Panc1 (cell line): ENCODE data around the gene SH3BP5L.

Experiments
- SIN3A ChIP-seq: IDR thresholded peaks from 2 replicates; pipeline ENCODE4 v1.6.1; 2012; ENCODE audit warnings: low read depth, mild to moderate bottlenecking, low read length, moderate library complexity, borderline replicate concordance; ENCODE audit not compliant: insufficient read depth
- TF ChIP-seq, protein P1 (sequence below): fragments of 450-650 bp; IDR thresholded peaks from 2 replicates; pipeline ENCODE4 v1.5.1; 2017; ENCODE audit warnings: mild to moderate bottlenecking
- TF ChIP-seq, protein P2 (sequence below), 2 experiments: IDR thresholded peaks; 2 replicates each; pipeline ENCODE4 v1.6.1; 2011 to 2012; ENCODE audit warnings: low read depth in 2 of 2, control low read depth in 1 of 2, low read length in 1 of 2, mild to moderate bottlenecking in 1 of 2, moderate library complexity in 1 of 2; ENCODE audit not compliant: insufficient read depth in 1 of 2

GRCh38 chr1:248810000-248810726 lies 15.6 kb downstream of the SH3BP5L start:
- TF ChIP-seq, protein P1, sequence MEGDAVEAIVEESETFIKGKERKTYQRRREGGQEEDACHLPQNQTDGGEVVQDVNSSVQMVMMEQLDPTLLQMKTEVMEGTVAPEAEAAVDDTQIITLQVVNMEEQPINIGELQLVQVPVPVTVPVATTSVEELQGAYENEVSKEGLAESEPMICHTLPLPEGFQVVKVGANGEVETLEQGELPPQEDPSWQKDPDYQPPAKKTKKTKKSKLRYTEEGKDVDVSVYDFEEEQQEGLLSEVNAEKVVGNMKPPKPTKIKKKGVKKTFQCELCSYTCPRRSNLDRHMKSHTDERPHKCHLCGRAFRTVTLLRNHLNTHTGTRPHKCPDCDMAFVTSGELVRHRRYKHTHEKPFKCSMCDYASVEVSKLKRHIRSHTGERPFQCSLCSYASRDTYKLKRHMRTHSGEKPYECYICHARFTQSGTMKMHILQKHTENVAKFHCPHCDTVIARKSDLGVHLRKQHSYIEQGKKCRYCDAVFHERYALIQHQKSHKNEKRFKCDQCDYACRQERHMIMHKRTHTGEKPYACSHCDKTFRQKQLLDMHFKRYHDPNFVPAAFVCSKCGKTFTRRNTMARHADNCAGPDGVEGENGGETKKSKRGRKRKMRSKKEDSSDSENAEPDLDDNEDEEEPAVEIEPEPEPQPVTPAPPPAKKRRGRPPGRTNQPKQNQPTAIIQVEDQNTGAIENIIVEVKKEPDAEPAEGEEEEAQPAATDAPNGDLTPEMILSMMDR = no peak
- no peak for TF ChIP-seq SIN3A
- TF ChIP-seq, protein P2, sequence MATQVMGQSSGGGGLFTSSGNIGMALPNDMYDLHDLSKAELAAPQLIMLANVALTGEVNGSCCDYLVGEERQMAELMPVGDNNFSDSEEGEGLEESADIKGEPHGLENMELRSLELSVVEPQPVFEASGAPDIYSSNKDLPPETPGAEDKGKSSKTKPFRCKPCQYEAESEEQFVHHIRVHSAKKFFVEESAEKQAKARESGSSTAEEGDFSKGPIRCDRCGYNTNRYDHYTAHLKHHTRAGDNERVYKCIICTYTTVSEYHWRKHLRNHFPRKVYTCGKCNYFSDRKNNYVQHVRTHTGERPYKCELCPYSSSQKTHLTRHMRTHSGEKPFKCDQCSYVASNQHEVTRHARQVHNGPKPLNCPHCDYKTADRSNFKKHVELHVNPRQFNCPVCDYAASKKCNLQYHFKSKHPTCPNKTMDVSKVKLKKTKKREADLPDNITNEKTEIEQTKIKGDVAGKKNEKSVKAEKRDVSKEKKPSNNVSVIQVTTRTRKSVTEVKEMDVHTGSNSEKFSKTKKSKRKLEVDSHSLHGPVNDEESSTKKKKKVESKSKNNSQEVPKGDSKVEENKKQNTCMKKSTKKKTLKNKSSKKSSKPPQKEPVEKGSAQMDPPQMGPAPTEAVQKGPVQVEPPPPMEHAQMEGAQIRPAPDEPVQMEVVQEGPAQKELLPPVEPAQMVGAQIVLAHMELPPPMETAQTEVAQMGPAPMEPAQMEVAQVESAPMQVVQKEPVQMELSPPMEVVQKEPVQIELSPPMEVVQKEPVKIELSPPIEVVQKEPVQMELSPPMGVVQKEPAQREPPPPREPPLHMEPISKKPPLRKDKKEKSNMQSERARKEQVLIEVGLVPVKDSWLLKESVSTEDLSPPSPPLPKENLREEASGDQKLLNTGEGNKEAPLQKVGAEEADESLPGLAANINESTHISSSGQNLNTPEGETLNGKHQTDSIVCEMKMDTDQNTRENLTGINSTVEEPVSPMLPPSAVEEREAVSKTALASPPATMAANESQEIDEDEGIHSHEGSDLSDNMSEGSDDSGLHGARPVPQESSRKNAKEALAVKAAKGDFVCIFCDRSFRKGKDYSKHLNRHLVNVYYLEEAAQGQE (IDR thresholded peaks at IDR 0.05; ENCODE audit: insufficient read depth in 1 of 2, low read depth in 2 of 2, low read length in 1 of 2) = no peak
